ENCODE results near the gene CZIB.

The CZIB gene

GRCh38 chr1:53220171-53220961 lies at the start of gene CZIB:
TSS of gene CZIB (minus strand) at chr1:53220634. CDS start at chr1:53220575, 59 bp downstream.
- TF ChIP-seq EZH2 (optimal IDR thresholded peaks at IDR 0.05; ENCODE audit: low read depth, low read length) (no peak), EZH2phosphoT487 (IDR thresholded peaks at IDR 0.05; ENCODE audit: low read length) (no peak), CTCF (IDR thresholded peaks at IDR 0.05; ENCODE audit: low read length) (no peak)
- no peaks in the 10 kb centered on the region for H4K20me1 ChIP-seq (ENCODE audit: insufficient read depth, low read length)
- peak; percentile 95 for DNase-seq
- H3K9me2 ChIP-seq (replicated peaks; ENCODE audit: insufficient read depth, low read length): no peaks in the 10 kb centered on the region
- peak within 1 kb of the TSS; percentile 77 for H3K4me3 ChIP-seq (ENCODE audit: low read length)
- H3K4me2 ChIP-seq (ENCODE audit: low read depth, low read length): peak within 1 kb of the TSS; percentile 93
- peak within 1 kb of the TSS; percentile 79 for H2AFZ ChIP-seq (ENCODE audit: low read length)
- peak within 1 kb of the TSS; percentile 84 for H3K9ac ChIP-seq (ENCODE audit: low read length)
- H3K4me1 ChIP-seq (ENCODE audit: low read length): peaks cover 12% of the 10 kb centered on the region; the same call in 1 of the 2 replicates
- H3K27ac ChIP-seq (ENCODE audit: low read length): peak within 1 kb of the TSS; percentile 76
- H3K9me3 ChIP-seq (replicated peaks; ENCODE audit: insufficient read depth, low read length): no peaks in the 10 kb centered on the region
- H3F3A ChIP-seq (ENCODE audit: insufficient read depth, low read length): no peaks in the 10 kb centered on the region
- H3K79me2 ChIP-seq (ENCODE audit: low read length): peaks cover 7% of the 10 kb centered on the region
- H3K27me3 ChIP-seq (replicated peaks; ENCODE audit: insufficient read depth, low read length): no peaks in the 10 kb centered on the region
- no peaks in the 10 kb centered on the region for H3K36me3 ChIP-seq (replicated peaks; ENCODE audit: insufficient read depth, low read length)

- H3K9me3 ChIP-seq (replicated peaks; ENCODE audit: insufficient read depth, low read length): no peaks in the 10 kb centered on the region
- H3K27me3 ChIP-seq (replicated peaks; ENCODE audit: insufficient read depth, low read length): no peaks in the 10 kb centered on the region
- H3K36me3 ChIP-seq (replicated peaks; ENCODE audit: insufficient read depth, low read length): no peaks in the 10 kb centered on the region; the same call in 1 of the 2 replicates
- DNase-seq: no peak
- H4K20me1 ChIP-seq (ENCODE audit: insufficient read depth, low read length): no peaks in the 10 kb centered on the region
- H3K4me3 ChIP-seq (ENCODE audit: low read length): no peak overlapping the region
- H3K27ac ChIP-seq (ENCODE audit: low read length): no peak overlapping the region
- H3K9ac ChIP-seq (ENCODE audit: low read length): no peak overlapping the region
- H3K4me1 ChIP-seq (ENCODE audit: low read length): no peaks in the 10 kb centered on the region
- no peaks in the 10 kb centered on the region for H3K79me2 ChIP-seq (ENCODE audit: low read length)
- H3F3A ChIP-seq (ENCODE audit: insufficient read depth, low read length): no peaks in the 10 kb centered on the region
- TF ChIP-seq EZH2phosphoT487 (IDR thresholded peaks at IDR 0.05; ENCODE audit: low read length): no peak
- TF ChIP-seq CTCF (IDR thresholded peaks at IDR 0.05; ENCODE audit: low read length): no peak
- TF ChIP-seq EZH2 (optimal IDR thresholded peaks at IDR 0.05; ENCODE audit: low read depth, low read length): no peak
- H2AFZ ChIP-seq (ENCODE audit: low read length): no peak overlapping the region
- no peaks in the 10 kb centered on the region for H3K9me2 ChIP-seq (replicated peaks; ENCODE audit: insufficient read depth, low read length)
- H3K4me2 ChIP-seq (ENCODE audit: low read depth, low read length): no peak overlapping the region
Observed at GRCh38 chr1:53270107-53270506, 49.7 kb upstream of the CZIB start.

GRCh38 chr1:53267761-53268160 lies 47.3 kb upstream of the CZIB start:
- H3K27me3 ChIP-seq (replicated peaks; ENCODE audit: insufficient read depth, low read length): no peaks in the 10 kb centered on the region
- TF ChIP-seq CTCF (IDR thresholded peaks at IDR 0.05; ENCODE audit: low read length) (no peak), EZH2 (optimal IDR thresholded peaks at IDR 0.05; ENCODE audit: low read depth, low read length) (no peak), EZH2phosphoT487 (IDR thresholded peaks at IDR 0.05; ENCODE audit: low read length) (no peak)
- no peak overlapping the region for H3K27ac ChIP-seq (ENCODE audit: low read length)
- H3K9me2 ChIP-seq (replicated peaks; ENCODE audit: insufficient read depth, low read length): no peaks in the 10 kb centered on the region
- H3K4me2 ChIP-seq (ENCODE audit: low read depth, low read length): no peak overlapping the region
- DNase-seq: no peak
- no peaks in the 10 kb centered on the region; the same call in 1 of the 2 replicates for H3K36me3 ChIP-seq (replicated peaks; ENCODE audit: insufficient read depth, low read length)
- peaks cover 9% of the 10 kb centered on the region; the same call in 1 of the 2 replicates for H3K4me1 ChIP-seq (ENCODE audit: low read length)
- H3K79me2 ChIP-seq (ENCODE audit: low read length): no peaks in the 10 kb centered on the region
- no peaks in the 10 kb centered on the region for H3F3A ChIP-seq (ENCODE audit: insufficient read depth, low read length)
- H3K4me3 ChIP-seq (ENCODE audit: low read length): no peak overlapping the region
- no peak overlapping the region for H3K9ac ChIP-seq (ENCODE audit: low read length)
- H3K9me3 ChIP-seq (replicated peaks; ENCODE audit: insufficient read depth, low read length): no peaks in the 10 kb centered on the region
- no peaks in the 10 kb centered on the region for H4K20me1 ChIP-seq (ENCODE audit: insufficient read depth, low read length)
- no peak overlapping the region for H2AFZ ChIP-seq (ENCODE audit: low read length)
